AG04450 (cell line): ENCODE measurements around the gene AMELY. TPM values are rescaled to one million over a fixed set of nuclear protein-coding genes. Genes with fewer than 3 reads are reported as not detected.

Experiments
- CTCF ChIA-PET: fragments of 300-600, 350-600 bp; formaldehyde crosslinking; extraction: SDS; loops from one replicate; lab custom pipeline; 2022; ENCODE audit warnings: antibody characterized with exemption, inconsistent platforms; lab: Charles Lee
- POLR2A ChIA-PET: fragments of 350-600 bp; formaldehyde crosslinking; extraction: SDS; loops from one replicate; lab custom pipeline; 2021; ENCODE audit warnings: antibody characterized with exemption, inconsistent platforms; lab: Yijun Ruan, JAX
- DNase-seq: peaks from one replicate; pipeline ENCODE4 v3.0.0-alpha.2; 2011; ENCODE audit warnings: low read depth, low spot score
- H3K27ac ChIP-seq: one replicate; pipeline ENCODE4 v1.5.1; 2012; ENCODE audit warnings: low read depth, low read length, control low read depth
- H3K27me3 ChIP-seq: one replicate; pipeline ENCODE4 v1.6.0; 2012; ENCODE audit warnings: low read length; ENCODE audit not compliant: control insufficient read depth, insufficient read depth
- H3K4me3 ChIP-seq: 2 replicates; pipeline ENCODE4 v1.5.1; 2011; ENCODE audit warnings: mild to moderate bottlenecking, low read depth, low read length, control low read depth
- H3K9me3 ChIP-seq: 2 replicates; pipeline ENCODE4 v1.5.1; 2012; ENCODE audit warnings: low read length; ENCODE audit not compliant: control insufficient read depth, insufficient read depth
- polyA plus RNA-seq: library from polyadenylated mRNA; depleted of rRNA; stranded (reverse); fragments of >200 nt; gene quantifications from 2 replicates; pipeline ENCODE4 v1.2.3, GENCODE V29; 2011
- TF ChIP-seq, protein P1 (sequence below): IDR thresholded peaks from 2 replicates; pipeline ENCODE4 v1.5.1; 2011; ENCODE audit warnings: low read depth, low read length, control low read depth, inconsistent platforms

The AMELY gene
- polyA plus RNA-seq, 1 experiment, result not detected

GRCh38 chrY:6931779-6932396 lies 20.3 kb upstream of the AMELY start:
- H3K27ac ChIP-seq, result no peak overlapping the region
- TF ChIP-seq, protein P1, sequence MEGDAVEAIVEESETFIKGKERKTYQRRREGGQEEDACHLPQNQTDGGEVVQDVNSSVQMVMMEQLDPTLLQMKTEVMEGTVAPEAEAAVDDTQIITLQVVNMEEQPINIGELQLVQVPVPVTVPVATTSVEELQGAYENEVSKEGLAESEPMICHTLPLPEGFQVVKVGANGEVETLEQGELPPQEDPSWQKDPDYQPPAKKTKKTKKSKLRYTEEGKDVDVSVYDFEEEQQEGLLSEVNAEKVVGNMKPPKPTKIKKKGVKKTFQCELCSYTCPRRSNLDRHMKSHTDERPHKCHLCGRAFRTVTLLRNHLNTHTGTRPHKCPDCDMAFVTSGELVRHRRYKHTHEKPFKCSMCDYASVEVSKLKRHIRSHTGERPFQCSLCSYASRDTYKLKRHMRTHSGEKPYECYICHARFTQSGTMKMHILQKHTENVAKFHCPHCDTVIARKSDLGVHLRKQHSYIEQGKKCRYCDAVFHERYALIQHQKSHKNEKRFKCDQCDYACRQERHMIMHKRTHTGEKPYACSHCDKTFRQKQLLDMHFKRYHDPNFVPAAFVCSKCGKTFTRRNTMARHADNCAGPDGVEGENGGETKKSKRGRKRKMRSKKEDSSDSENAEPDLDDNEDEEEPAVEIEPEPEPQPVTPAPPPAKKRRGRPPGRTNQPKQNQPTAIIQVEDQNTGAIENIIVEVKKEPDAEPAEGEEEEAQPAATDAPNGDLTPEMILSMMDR, result no peak
- H3K9me3 ChIP-seq, result peaks cover 9% of the 10 kb centered on the region
- no peak overlapping the region for H3K4me3 ChIP-seq
- DNase-seq, result no peak
- ChIA-PET CTCF (no interaction called here), POLR2A (no interaction called here)
- no peaks in the 10 kb centered on the region for H3K27me3 ChIP-seq

- H3K27me3 ChIP-seq, result no peaks in the 10 kb centered on the region
- no peak for DNase-seq
- CTCF ChIA-PET, result no interaction called here
- TF ChIP-seq, protein P1, result no peak
- H3K4me3 ChIP-seq, result no peak overlapping the region
- peaks cover 9% of the 10 kb centered on the region for H3K9me3 ChIP-seq
- H3K27ac ChIP-seq, result no peak overlapping the region
- POLR2A ChIA-PET, result no interaction called here
Measured at GRCh38 chrY:6929237-6929636, 17.7 kb upstream of the AMELY start.

DNA sequence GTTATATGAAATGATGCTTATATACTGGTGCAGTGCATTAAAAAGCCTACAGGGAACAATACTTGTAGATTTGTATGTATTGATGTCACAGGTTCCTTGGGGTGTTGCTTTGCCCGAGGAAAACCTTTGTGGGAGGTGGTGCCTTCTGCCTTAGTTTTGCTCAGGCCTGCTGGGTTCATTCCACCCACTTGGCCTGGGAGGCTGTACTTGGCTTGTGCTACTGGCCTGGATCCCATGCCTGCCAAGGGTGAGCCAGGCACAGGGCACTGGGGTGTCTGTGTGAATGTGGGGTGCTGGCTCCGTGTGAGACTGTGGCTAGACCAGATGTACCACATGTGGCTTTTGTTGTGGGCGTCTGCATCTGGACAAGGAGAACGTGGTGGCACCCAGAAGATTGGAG lies 16.7 kb upstream of the AMELY start:
- Histone ChIP-seq H3K27me3 (no peaks in the 10 kb centered on the region), H3K9me3 (peaks cover 9% of the 10 kb centered on the region), H3K4me3 (no peak overlapping the region), H3K27ac (no peak overlapping the region)
- DNase-seq, result no peak
- TF ChIP-seq, protein P1, result no peak
- POLR2A ChIA-PET, result no interaction called here
- CTCF ChIA-PET, result no interaction called here

DNA sequence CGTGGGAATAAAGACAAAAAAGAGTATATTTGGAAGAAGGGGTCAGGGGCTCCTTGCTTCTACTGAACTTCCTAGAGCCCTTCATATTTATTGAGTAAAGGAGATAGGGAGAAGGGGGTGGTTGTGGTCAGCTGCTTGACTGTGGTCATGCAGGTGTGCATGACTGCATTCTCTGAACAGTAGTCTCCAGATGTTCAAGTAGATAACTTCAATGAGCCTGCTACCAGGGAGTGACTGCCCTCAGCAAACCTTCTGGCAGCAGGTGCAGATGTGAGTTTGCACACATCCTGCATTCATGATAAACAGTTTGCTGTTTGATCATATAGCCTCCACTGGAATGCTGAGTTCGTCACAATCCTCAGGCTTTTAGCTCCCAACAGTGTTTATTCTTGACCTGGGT lies 9.5 kb upstream of the AMELY start:
- ChIA-PET CTCF (no interaction called here), POLR2A (no interaction called here)
- DNase-seq, result no peak
- Histone ChIP-seq H3K9me3 (peaks cover 7% of the 10 kb centered on the region), H3K27me3 (no peaks in the 10 kb centered on the region), H3K4me3 (no peak overlapping the region), H3K27ac (no peak overlapping the region)
- TF ChIP-seq, protein P1, result no peak

GRCh38 chrY:6913362-6913761 lies 1.8 kb upstream of the AMELY start:
- H3K4me3 ChIP-seq, result no peak overlapping the region
- no peak overlapping the region for H3K27ac ChIP-seq
- TF ChIP-seq, protein P1, result no peak
- no peaks in the 10 kb centered on the region; the same call in 1 of the 2 replicates for H3K9me3 ChIP-seq
- CTCF ChIA-PET, result no interaction called here
- H3K27me3 ChIP-seq, result no peaks in the 10 kb centered on the region
- DNase-seq, result no peak
- POLR2A ChIA-PET, result no interaction called here
